GM21529 (cell line): ENCODE results near the gene ITSN1.

ENCODE experiments used
- ATAC-seq: cut with Tn5 transposase; IDR thresholded peaks from one replicate; pipeline ENCODE4 v1.9.1; 2021; ENCODE audit not compliant: unreplicated experiment

ITSN1 gene

DNA sequence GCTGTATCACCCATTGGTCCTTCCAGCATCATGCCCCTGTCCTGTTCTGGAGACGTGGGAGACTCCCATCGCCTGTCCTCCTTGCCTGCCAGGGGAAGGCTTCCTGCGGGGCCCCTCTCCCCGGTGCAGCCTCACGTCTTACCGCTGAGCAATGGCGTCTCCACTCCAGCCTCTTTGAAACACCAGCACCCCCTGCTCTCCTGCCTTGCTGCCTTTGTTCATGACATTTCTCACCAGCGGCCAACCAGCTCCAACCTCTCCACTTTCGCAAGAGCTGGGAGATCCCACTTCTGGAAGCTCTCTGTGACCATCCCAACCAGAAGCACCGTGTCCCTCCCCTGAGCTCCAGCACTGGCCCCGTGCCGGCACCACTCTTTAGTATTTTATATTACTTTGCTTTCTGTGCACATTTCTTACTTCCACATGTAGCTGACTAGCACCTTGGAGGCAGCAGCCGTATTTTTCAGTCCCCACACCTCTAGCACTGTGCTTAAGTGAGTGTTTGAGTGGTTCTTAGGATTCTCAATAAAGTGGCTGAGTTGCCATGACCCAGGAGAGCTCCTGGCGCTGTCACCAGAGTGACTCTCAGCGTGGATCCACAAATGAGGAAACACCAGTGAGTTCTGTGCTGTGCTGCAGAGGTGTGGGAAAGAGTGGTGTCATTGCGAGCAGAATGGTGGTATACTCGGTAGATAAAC lies 189.8 kb downstream of the ITSN1 start:
- no peak for ATAC-seq

DNA sequence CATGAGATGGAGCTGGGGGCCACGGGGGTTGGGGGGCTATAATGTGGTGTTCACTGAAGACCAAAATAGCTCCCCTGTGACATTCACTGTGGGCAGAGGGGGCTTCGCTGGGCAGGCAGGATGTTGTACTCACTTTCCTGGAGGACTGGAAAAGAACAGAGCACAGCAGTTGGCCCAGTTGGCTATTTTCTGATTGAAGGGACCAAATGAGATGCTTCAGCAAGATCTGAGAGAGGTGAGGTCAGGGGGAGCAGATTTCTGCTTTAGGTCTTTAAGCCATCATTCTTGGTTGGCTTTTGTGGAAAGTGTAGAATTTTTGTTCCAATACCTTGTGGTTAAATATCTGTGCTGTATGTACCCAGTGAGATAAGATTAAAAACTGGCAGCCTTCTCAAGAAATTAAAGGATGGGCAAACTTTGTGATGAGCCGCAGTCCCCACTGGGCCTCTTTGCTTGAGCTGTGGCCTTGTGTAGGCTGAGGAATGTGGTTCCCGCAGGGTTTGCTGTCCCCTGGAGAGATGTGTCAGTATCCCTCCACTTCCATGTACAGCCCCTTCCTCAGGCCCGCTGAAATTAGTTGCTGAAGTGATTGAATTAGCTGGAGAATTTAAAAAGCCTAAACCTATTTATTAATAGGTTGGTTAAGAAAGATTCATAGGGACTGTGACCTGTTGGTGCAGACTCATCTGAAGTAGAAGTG lies 192.7 kb downstream of the ITSN1 start:
- no peak for ATAC-seq

DNA sequence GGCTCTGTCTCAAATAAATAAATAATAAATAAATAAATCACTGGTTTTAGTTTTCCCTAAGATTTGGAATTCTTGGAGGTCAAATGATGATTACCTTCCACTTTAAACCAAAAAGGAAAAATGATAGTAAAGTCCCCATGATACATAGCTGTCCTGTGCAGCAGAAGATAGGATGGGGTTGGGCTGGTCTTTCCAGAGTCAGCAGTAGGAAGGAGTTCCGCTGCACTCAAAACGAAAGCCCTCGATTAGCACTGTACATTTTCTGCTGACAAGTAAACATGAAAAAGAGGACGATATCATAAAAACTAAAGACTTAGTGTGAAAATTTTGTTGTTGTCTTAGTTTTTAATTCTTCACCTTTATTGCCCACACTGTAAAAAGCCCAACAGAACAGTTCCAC lies 193.6 kb downstream of the ITSN1 start:
- ATAC-seq = no peak

DNA sequence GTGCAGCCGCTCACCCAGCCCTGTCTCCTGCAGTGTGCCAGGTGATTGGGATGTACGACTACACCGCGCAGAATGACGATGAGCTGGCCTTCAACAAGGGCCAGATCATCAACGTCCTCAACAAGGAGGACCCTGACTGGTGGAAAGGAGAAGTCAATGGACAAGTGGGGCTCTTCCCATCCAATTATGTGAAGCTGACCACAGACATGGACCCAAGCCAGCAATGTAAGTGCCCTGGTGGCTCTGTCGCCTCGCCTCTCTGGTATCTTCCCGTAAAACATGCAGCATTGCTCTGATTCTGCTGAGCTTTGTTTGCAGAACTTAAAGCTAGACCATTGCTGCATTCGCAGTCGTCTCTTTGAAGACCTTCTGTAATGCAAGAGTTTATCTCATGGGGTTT lies 194.1 kb downstream of the ITSN1 start:
- ATAC-seq = no peak

DNA sequence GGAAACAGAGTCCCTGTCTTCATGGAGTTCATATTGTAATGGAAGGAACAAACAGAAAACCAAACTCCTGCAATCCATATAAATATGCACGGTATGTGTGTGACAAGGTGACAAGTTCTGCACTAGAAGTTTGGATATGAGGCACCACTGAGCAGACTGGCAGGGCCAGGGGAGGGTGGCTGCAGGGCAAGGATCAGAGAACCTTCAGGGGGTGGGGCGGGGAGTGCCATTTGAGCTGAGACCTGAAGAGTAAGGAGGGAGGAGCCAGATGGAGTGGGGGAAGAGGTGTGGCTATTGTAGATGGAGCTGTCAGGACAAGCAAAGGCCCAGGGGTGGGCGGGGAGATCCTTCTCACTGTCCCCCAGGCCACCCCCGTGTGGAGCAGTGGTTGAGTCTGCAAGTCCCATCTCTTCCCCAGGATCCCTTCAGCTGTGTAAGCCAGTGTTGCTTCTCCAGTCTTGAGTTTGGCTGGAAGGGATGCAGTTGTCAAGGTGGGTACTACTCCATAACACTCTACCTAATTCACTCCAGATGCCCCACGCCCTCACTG lies 196.9 kb downstream of the ITSN1 start:
- no peak for ATAC-seq

DNA sequence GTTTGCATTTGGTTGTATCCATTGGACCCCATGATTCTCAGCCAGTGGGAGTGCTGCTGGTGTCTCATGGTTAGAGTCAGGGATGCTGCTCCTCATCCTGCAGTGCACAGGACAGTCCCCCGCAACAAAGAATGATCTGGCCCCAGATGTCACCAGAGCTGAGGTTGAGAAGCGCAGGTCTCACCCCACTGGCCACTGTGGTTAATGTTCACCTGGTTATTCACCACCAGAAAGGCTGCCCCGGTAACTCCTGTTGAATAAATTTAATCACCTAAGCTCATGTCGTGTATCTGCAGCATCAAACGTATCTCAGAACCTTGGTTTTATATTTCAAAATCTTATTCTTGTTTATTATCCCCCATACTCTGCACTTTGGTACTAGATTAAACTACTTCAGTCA lies 197.5 kb downstream of the ITSN1 start:
- no peak for ATAC-seq

DNA sequence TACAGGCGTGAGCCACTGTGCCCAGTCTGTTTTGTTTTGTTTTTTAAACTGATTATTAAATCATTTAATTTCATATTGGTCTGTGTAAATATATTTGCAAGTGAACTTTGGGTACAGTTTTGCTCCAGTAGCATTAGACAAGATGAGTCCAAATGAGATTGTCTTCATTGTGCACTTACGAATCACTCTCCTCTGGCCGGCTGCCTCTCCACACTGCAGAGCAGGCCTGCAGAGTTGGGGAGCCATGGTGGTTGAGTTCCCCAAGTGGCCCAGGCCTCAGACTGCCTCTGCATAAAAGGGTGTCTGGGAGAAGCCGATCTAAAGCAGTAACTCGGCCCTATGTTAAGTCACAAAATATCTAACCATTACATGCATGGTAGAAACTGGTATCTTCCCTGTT lies 198.5 kb downstream of the ITSN1 start:
- no peak for ATAC-seq

DNA sequence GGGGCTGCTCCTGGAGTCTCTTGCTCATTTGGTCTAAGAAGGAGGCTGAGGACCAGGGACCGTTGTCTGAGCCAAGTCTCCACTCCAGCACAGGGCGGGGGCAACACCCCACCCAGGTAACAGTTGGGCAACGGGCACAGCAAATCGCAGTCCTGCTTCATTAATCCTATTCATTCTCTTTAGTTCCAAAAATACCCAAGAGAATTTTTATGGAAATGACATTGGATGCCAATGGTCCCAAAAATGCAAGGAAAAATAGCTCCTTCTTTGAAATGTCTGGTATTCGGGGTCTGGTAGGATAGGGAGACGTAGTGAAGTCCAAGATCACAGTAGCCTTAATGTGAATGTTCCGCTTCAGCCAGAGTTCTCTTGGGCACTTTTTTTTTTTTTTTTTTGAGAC lies 199.3 kb downstream of the ITSN1 start:
- no peak for ATAC-seq

DNA sequence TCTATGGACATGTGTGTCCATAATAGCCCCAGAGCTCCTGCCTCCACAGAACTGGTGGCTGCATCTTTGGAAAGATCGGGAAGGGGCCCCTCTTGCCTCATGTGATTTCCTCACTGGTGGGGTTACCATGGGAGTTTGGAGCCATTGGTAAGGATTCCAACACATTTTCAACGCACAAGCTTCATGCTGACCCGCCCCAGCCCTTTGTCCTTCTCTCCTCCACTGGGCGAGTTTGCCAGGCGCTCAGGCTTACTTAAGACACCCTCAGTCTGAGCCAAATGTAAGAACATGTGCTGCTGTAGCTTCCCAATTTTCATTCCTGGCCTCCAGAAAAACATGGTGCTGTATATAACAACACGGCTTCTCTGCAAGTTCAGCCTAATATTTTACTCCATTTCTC lies 200.9 kb downstream of the ITSN1 start:
- ATAC-seq = no peak

DNA sequence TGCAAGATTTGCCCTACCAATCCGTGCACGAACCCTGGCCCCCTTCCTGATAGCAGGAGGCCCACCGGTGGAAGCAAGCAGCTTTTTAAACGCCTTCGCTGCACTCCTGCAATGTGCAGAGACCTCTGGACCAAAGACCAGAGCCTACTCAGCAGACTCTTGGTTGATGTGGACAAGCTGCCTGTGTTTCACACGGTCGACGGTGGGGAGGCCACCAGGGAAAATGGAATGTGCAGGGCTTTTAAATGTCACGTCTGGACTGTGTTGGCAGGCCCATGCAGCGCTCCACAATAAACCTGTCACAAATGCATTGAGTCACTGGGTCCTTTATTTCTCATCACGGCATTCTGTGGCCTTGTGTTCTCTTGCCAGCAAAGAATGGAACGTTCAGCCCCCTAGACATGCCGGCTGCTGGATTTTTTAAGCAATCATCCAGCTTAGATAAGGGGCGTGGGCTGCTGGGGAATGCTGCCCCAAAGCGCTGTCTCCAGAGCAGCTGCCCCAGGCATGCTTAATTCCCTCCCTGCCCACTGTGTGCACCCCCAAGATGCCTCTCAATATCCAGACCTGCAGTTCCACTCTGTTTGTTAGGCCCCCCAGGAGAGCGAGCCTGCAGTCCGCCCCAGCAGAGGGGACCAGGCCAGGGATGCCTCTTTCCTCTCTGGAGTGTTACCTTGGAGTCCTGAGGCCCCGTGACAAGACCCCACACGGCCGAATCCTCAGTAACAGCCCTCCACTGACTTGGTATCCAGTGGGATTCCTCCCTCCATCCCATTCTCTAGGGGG lies 202.0 kb downstream of the ITSN1 start:
- ATAC-seq = no peak

DNA sequence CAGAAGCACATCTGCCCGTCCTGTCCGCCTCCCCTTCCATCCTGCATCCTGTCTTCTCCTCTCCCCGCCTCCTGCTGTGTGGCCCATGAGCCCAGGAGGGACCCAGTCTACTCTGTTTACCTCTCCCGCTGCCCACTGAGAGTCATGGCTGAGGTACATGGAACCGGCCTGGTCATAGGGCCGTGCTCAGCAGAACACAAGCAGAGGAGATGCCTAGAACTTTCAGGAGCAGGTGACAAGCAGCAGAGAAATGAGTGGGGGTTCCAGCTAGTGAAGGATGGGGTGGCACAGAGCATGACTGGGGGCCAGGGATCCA lies 202.5 kb downstream of the ITSN1 start:
- ATAC-seq = no peak

DNA sequence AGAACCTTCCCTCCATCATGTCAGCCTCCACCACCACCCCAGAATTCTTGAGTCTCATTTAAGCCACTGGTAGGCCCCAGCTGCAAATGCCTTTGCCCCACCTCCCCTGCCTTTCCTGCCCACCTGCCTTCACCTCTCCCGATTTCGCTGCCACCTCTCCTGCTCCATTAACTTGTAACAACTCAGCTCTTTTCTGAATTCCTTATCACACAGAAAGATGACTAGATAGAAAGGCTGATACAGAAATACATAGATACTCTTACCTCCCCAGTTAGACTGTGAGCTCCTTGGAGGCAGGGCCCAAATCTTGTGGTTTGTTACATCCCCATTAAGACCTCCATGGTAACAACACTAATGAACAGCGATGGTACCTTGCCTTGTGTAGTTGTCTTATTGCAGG lies 203.8 kb downstream of the ITSN1 start:
- ATAC-seq = no peak

DNA sequence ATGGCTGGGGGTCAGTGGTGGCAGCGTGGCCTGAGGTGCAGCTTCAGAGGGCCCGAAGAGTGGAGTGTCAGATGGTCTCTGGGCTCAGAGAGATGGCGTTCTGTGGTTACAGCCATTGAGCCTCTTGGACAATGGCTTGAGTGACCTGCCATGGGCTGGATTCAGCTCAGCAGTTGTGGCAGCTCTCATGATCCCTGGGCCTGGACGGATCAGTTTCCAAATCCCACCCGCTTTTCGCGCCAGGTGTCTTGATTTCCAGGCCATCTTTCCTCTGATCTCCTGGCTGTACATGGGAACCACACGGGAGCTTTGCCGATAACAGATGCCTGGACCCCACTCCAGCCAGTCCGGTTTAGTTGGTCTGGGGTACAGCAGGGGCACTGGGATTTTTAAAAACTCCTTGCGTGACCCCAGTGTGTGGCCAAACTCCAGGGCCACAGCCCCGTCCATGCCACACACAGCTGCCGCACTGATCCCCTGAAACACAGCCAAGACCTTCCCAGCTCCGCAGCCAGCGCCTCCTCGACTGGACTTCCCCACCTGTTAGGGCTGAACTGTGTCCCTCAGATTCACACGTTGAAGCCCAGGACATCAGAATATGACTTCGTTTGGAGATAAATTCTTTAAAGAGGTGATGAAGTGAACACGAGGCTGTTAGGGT lies 205.4 kb downstream of the ITSN1 start:
- ATAC-seq = no peak

DNA sequence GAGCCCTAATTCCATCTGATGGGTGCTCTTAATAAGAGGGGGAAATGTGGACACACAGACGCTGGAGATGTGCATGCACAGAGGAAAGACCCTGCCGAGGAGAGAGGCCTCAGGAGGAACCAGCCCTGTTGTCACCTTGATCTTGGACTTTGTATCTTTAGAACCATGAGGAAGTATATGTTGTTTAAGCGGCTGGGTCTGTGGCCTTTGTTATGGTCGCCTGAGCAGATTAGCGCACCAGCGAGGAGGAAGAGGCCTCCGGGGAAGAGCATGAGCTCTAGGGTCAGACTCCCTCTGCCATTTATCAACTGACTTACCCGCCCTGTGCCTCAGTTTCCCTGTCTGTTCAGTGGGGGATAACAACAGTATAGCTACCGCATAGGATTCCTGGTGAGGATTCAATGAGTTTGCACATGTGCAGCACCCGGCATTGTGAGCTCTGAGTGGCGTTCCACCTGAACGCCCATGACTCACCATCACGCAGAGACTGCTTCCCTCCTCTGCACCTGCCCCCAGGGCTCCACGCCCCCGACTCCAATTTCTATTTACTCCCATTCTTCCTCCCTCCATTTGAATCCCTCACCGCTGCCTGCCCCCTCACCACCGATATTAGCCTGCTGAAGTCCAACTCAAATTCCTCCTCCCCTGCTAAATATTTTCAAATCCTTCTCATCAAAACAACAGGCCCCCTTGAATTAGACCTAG lies 206.1 kb downstream of the ITSN1 start:
- ATAC-seq = no peak

DNA sequence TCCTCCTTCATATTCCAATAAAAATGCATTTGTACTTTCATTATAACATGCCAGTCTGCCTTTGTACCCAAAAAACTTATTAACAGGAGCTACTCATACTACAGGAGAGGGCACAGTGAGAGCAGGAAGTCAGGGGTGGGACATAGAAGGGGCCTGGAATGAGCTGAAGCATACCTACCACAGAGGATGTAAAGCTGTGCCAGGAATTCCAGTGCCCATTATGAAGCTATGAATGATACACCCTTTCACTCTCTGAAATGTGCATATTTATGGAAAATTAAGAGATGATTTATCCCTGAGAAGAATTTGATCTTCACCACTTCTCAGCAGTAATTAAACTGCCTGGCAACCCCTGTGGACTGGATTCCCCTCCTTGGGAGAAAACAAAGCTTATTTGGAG lies 207.5 kb downstream of the ITSN1 start:
- ATAC-seq = no peak

DNA sequence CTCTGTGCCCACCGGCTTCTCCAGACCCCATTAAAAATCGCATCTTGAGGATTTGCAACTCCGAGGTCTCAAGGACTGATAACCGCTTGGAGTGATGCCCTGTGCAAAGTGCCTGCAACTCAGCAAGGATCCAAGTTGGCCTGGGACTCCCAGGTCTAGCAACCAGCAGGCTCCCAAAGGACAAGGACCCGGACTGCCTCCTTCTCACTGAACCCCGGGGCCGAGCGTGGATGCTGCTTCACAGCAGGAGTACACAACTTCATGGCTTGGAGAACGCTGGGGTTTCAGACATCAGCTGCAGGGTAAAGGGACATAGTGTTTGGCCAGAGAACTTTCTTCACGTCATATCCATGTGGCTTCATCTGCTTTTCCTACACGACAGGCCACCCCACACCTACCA lies 208.1 kb downstream of the ITSN1 start:
- ATAC-seq = no peak

DNA sequence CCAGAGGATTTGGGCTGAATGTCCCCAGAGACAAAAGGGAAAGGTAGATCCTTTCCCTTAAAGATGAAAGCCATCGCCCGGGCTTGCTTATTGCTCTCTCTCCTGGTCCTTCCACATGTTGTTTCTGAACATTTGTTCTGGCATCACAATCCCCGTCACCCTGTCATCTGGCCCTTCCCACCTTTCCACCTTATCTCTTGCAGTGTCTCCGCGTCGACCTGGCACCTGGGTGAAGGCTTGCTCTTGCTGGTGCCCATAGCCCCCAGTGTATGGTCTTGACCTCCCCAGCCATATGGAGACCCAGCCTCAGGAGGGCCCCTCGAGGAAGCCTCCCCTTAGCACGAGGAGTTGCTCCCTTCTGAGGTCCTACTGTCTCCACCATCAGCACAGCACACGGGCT lies 208.7 kb downstream of the ITSN1 start:
- no peak for ATAC-seq

DNA sequence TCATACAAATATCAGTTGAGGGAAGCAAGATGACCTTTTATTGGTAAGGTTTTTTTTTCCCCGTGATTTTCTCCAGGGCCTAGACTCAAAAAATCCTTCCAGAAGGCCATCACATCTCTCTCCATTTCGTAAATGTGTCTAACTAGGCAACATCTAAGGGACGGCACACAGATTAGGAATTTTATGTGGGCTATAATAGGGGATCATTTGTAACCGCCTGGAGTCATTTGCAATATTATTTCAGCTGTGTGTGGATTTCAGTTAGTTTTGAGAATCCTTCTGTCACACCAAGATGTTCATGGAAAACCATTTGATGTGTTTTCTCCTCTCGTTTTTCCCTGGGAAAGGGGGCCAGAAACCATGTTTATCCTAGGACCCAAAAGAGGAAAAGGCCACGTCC lies 210.2 kb downstream of the ITSN1 start:
- ATAC-seq = no peak

DNA sequence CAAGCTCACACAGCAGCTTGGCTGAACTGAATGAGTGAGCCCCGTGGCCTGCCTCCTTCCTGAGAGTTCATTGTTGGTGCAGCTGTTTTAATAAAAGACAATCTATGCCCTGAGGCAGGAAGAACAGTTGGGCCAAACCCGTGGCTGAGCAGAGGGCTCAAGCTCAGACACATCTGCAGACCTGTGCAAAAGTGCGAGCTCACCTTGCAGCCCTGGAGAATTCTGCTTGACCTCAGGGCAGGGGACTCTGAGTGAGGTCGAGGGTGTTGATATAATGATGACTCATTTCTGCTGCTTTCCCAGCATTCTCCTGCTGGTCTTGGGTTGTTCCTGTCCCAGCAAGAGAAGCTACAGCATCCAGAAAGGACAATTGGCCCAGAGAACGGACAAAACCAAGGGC lies 212.3 kb downstream of the ITSN1 start:
- ATAC-seq = no peak

DNA sequence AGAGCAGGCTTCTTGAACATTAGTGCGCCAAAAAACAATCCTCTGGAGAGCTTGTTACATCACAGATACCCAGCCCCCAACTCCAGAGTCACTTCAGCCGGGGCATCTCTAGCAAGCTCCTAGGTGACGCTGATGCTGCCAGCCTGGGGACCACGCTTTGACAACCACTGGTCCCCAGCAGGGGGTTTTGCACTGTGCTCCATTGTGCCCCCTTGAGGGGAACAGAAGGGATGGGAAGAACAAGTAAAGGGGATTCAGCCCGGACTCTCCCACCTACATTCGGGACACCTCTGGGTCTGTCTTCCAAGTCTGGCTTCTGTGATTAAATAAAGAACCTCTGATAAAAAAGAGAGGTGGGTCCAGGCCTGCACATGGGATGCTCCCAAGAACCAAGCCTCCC lies 212.9 kb downstream of the ITSN1 start:
- ATAC-seq = no peak
